ENCODE data around the gene ZNF101. TPM values are rescaled to one million over a fixed set of nuclear protein-coding genes. Genes with fewer than 3 reads are reported as not detected.

The ZNF101 gene
- total and polyA plus RNA-seq, 9 of the 15 experiments (the other 6 are each of a cell fraction or from before 2014, with no cell fraction given): 9.6 to 20.3 (median 12.4) TPM

DNA sequence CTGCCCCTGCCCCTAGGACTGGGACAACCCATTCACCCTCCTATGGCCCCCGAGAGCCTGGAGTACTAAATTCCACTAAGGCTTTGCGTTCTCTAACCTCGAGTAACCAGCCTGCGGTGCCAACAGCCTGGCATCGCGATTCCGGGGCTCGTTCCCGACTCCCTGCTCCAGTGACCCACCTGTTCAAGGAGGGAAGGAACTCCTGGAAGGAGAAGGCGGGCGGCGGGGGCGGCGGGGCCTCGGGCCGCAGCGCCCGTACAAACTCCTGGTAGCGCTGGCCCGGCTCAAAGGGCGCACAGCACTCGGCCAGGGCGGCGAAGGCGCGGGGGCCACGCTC, 31.5 kb upstream of the ZNF101 start (continued):
- TF ChIP-seq, protein P1, sequence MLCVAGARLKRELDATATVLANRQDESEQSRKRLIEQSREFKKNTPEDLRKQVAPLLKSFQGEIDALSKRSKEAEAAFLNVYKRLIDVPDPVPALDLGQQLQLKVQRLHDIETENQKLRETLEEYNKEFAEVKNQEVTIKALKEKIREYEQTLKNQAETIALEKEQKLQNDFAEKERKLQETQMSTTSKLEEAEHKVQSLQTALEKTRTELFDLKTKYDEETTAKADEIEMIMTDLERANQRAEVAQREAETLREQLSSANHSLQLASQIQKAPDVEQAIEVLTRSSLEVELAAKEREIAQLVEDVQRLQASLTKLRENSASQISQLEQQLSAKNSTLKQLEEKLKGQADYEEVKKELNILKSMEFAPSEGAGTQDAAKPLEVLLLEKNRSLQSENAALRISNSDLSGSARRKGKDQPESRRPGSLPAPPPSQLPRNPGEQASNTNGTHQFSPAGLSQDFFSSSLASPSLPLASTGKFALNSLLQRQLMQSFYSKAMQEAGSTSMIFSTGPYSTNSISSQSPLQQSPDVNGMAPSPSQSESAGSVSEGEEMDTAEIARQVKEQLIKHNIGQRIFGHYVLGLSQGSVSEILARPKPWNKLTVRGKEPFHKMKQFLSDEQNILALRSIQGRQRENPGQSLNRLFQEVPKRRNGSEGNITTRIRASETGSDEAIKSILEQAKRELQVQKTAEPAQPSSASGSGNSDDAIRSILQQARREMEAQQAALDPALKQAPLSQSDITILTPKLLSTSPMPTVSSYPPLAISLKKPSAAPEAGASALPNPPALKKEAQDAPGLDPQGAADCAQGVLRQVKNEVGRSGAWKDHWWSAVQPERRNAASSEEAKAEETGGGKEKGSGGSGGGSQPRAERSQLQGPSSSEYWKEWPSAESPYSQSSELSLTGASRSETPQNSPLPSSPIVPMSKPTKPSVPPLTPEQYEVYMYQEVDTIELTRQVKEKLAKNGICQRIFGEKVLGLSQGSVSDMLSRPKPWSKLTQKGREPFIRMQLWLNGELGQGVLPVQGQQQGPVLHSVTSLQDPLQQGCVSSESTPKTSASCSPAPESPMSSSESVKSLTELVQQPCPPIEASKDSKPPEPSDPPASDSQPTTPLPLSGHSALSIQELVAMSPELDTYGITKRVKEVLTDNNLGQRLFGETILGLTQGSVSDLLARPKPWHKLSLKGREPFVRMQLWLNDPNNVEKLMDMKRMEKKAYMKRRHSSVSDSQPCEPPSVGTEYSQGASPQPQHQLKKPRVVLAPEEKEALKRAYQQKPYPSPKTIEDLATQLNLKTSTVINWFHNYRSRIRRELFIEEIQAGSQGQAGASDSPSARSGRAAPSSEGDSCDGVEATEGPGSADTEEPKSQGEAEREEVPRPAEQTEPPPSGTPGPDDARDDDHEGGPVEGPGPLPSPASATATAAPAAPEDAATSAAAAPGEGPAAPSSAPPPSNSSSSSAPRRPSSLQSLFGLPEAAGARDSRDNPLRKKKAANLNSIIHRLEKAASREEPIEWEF (CRISPR knock-in tag; IDR thresholded peaks at IDR 0.05): no peak
- TF ChIP-seq CBX3 (IDR thresholded peaks at IDR 0.05; ENCODE audit: borderline replicate concordance in 1 of 2, low read length in 2 of 2) (no peak), TAF1 (IDR thresholded peaks at IDR 0.05; ENCODE audit: control insufficient read depth, extremely low read depth, insufficient read depth, low read length, severe bottlenecking) (no peak), RBM14 (IDR thresholded peaks at IDR 0.05; ENCODE audit: borderline replicate concordance, insufficient read depth, low read depth, low read length) (no peak), ZNF146 (CRISPR knock-in tag; IDR thresholded peaks at IDR 0.05; ENCODE audit: unreplicated experiment) (no peak)
- TF ChIP-seq, protein P2, sequence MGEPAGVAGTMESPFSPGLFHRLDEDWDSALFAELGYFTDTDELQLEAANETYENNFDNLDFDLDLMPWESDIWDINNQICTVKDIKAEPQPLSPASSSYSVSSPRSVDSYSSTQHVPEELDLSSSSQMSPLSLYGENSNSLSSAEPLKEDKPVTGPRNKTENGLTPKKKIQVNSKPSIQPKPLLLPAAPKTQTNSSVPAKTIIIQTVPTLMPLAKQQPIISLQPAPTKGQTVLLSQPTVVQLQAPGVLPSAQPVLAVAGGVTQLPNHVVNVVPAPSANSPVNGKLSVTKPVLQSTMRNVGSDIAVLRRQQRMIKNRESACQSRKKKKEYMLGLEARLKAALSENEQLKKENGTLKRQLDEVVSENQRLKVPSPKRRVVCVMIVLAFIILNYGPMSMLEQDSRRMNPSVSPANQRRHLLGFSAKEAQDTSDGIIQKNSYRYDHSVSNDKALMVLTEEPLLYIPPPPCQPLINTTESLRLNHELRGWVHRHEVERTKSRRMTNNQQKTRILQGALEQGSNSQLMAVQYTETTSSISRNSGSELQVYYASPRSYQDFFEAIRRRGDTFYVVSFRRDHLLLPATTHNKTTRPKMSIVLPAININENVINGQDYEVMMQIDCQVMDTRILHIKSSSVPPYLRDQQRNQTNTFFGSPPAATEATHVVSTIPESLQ (CRISPR knock-in tag; IDR thresholded peaks at IDR 0.05): no peak
- TF ChIP-seq, protein P3, sequence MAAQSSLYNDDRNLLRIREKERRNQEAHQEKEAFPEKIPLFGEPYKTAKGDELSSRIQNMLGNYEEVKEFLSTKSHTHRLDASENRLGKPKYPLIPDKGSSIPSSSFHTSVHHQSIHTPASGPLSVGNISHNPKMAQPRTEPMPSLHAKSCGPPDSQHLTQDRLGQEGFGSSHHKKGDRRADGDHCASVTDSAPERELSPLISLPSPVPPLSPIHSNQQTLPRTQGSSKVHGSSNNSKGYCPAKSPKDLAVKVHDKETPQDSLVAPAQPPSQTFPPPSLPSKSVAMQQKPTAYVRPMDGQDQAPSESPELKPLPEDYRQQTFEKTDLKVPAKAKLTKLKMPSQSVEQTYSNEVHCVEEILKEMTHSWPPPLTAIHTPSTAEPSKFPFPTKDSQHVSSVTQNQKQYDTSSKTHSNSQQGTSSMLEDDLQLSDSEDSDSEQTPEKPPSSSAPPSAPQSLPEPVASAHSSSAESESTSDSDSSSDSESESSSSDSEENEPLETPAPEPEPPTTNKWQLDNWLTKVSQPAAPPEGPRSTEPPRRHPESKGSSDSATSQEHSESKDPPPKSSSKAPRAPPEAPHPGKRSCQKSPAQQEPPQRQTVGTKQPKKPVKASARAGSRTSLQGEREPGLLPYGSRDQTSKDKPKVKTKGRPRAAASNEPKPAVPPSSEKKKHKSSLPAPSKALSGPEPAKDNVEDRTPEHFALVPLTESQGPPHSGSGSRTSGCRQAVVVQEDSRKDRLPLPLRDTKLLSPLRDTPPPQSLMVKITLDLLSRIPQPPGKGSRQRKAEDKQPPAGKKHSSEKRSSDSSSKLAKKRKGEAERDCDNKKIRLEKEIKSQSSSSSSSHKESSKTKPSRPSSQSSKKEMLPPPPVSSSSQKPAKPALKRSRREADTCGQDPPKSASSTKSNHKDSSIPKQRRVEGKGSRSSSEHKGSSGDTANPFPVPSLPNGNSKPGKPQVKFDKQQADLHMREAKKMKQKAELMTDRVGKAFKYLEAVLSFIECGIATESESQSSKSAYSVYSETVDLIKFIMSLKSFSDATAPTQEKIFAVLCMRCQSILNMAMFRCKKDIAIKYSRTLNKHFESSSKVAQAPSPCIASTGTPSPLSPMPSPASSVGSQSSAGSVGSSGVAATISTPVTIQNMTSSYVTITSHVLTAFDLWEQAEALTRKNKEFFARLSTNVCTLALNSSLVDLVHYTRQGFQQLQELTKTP (IDR thresholded peaks at IDR 0.05; ENCODE audit: low read depth in 1 of 2, partially characterized antibody in 2 of 2): no peak
